Left lobe of liver (tissue), 2 donors: ENCODE data around the gene AZU1. TPM values are rescaled to one million over a fixed set of nuclear protein-coding genes. Genes with fewer than 3 reads are reported as not detected.
"Not testable (repeated sequence)": the region's sequence is repeated elsewhere in the genome, so short reads cannot be mapped to it uniquely, and the experiment has no call there.

Experiments
- ATAC-seq: fragments of 200-7000 bp; cut with Tn5 transposase; one replicate; pipeline ENCODE4 v1.9.1; 2020; ENCODE audit warnings: mild to moderate bottlenecking, moderate library complexity
- DNase-seq: peaks from one replicate; pipeline ENCODE4 v3.0.0-alpha.2; 2020; ENCODE audit warnings: low spot score
- total RNA-seq: library from RNA; stranded (reverse); gene quantifications from one replicate; pipeline ENCODE4 v1.2.1, GENCODE V29; 2021
- donor health status: DM: no; HTN: no; CAD: no; lungs with moderate emphysema.
- donor health status: DM: no; HTN: yes; CAD: no.

The AZU1 gene
- total RNA-seq, 1 donor from 2014 or later: 0.60 TPM

DNA sequence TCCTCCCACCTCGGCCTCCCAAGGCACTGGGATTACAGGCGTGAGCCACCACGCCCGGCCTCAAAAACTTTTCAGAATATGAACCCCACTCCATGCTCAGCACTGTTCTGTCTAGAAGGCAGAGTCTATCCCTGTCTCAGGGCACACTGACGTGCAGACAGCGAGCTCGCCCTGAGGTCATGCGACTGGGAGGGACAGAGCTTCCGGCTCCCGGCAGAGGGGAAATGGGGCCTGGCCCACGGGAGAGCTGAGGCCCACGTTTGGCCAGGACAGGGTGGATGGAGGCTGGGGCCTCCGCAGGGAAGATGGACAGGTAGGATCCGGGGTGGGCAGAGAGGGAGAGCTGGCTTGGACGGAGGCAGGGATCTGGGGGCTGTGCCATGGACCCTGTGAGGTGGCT lies 2.8 kb upstream of the AZU1 start:
- DNase-seq: no peak
- no peak for ATAC-seq

DNA sequence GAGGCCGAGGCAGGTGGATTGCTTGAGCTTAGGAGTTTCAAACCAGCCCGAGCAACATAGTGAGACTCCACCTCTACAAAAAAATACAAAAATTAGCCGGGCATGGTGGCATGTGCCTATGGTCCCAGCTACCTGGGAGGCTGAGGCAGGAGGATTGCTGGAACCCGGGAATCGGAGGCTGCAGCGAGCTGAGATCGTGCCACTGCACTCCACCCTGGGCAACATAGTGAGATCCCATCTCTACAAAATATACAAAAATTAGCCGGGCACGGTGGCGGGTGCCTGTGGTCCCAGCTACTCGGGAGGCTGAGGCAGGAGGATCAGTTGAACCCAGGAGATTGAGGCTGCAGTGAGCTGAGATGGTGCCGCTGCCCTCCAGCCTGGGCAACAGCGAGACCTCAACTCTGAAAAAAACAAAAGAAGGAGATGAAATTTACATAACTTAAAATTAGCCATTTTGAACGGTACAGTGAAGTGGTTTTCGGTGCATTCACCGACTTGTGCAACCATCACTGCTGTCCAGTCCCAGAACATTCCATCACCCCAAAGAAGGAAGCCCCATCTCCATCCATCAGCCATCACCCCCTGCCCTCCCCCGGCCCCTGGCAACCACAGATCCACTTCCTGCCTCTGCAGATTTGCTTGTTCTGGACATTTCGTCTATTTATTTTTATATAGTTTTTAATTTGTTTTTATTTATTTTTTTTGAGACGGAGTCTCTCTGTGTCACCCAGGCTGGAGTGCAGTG lies 1.6 kb upstream of the AZU1 start:
- no peak for DNase-seq
- ATAC-seq: no peak

DNA sequence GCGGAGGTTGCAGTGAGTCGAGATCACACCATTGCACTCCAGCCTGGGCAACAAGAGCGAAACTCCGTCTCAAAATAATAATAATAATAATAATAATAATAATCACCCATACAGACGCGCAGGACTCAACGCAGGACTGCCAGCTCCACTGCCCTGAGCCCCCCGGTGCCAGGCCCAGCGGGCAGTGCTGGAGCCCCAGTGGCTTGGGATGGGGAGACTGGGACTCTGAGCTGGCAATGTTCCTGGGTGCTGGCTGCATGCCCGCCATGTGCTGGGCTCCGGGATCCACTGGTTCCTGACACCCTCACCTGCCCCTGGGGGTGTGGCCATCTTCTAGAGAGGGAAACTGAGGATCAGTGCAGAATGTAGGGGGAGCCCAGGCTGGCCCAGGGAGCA lies 325 bp upstream of the AZU1 start:
- no peak for DNase-seq
- no peak for ATAC-seq

DNA sequence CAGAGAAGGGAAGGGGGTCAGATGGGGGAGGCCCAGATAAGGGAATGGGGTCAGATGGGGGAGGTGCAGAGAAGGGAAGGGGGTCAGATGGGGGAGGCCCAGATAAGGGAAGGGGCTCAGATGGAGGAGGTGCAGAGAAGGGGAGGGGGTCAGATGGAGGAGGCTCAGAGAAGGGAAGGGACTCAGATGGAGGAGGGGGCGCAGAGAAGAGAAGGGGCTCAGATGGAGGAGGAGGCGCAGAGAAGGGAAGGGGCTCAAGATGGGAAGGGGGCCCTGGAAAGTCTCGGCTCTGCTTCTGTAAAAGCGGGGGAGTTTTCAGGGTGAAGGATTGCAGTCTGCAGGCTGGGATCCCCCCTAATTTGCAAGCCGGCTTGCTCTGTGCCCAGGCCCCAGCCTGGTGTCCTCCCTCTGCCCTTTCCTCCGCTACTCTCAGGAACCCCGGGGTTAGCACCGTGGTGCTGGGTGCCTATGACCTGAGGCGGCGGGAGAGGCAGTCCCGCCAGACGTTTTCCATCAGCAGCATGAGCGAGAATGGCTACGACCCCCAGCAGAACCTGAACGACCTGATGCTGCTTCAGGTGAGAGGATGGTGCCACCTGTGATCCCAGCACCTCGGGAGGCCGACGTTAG lies 1.6 kb downstream of the AZU1 start:
- DNase-seq (no peak), ATAC-seq (no peak)

DNA sequence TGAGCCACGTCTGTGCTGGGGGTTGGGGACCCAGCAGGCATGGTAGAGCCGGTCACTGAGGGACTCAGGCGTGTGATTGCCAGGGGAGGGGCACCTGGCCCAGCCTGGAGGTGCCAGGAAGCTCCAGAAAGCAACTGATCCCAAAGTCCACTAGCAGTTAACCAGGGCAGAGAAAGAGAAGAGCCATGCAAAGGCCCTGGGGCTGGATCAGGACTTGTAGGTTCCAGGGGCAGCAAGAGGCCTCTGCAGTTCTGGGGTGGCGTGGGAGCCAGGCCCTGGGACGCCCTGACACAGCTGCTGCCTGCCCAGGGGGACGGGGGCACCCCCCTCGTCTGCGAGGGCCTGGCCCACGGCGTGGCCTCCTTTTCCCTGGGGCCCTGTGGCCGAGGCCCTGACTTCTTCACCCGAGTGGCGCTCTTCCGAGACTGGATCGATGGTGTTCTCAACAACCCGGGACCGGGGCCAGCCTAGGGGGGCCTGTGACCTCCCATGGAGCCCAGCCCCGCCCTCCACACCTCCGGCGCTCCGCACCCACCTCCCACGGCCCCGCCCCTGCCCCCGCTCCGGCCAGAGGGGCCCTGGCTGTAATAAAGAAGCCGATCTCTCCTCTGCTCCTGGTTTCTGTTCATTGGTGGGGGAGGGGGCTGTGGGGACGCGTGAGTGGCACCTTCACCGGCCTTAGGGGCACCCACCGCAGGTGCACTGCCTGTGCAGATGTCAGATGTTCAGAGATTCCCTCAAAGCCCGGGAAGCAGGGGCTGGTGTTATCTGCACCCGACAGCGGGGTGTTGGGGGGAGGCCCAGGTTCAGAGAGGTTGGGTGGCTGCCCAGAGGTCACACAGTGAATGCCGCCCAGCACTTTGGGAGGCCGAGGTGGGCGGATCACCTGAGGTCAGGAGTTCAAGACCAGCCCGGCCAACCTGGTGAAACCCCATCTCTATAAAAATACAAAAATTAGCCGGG lies 4.1 kb downstream of the AZU1 start:
- DNase-seq: no peak
- peak; percentile 67 for ATAC-seq

DNA sequence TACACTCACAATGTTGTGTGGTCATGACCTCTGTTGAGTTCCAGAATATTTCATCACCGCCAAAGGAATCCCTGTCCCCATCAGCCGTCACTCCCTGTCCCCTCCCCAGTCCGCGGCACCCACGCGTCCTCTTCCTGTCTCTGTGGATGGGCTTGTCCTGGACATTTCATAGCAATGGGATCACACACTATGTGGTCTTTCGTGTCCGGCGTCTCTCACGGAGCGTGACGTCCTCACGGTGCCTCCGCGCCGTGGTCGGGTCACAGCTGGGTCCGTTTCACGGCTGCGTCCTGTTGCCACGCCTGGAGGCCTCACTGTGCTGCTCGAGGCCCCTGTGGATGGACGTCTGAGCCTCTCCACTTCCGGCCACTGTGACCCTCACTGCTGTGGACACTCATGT lies 6.6 kb downstream of the AZU1 start:
- ATAC-seq (no peak), DNase-seq (no peak)

DNA sequence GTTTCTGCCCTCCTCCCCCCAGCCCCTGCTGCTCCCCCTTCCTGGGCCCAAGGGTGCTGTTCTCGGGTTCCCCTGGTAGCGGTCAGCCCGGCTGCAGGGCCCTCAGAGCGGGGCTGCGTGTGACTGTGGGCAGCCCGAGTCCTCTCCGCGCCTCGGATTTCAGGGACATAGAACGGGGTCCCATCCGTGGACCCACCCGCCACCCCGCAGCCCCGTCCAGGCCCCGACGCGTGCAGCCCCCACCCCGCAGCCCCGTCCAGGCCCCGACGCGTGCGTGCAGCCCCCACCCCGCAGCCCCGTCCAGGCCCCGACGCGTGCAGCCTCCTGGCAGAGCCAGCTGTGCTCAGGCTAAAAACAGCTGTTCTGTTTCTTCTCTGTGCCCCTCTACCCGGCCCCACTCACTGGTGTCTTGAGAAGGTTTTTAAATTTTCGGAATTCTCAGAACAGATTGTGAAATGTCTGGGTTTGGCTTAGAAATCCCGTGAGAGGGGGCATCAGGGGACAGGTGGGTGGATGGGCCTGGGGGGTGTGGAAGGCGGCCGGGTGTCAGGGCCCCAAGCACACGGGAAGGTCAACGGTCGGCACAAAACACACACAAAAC lies 7.7 kb downstream of the AZU1 start:
- DNase-seq (no peak), ATAC-seq (peak; percentile 42)

DNA sequence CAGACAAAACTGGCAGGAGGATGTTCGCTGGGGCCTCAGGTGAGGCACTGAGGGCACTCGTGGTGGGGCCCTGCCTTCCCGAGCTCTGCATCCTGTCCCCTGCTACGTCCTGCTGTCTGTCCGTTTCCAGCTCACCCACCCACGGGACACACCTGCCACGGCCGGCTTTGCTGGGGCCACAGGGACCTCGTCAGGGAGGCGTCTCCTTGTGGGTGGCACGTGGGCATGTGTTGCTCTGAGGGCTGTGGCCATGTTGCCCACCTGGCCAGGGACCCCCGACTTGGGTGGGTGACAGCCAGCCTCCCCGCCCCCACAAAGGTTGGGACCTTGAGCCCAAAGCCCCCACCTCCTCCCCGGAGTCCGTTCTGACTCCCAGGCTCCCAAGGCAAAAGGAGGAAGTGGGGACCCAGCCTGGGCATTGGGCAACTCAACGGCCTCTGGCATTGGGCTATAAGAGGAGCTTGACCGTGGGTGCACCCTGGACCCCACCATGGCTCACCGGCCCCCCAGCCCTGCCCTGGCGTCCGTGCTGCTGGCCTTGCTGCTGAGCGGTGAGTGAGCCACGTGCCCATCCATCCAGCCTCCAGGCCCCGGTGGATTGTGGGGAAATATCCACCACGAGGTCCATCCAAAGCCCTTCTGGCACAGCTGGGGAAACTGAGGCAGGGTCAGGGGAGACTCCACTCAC lies 13.0 kb downstream of the AZU1 start, which contains the start of gene PRTN3:
Gene PRTN3, plus strand, starts transcription at position 481 of the 688 bp plus-strand sequence. Its CDS starts 10 bp downstream, at position 491.
- no peak for ATAC-seq
- no peak for DNase-seq

DNA sequence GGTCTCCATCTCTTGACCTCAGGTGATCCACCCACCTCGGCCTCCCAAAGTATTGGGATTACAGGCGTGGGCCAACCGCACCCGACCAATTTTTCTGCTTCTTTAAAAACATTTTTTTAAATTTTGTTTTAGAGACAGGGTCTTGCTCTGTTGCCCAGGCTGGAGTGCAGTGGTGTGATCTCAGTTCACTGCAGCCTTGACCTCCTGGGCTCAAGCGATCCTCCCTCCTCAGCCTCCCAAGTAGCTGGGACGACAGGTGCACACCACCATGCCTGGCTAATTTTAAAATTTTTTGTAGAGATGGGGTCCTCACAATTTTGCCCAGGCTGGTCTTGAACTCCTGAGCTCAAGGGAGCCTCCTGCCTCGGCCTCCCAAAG lies 15.2 kb downstream of the AZU1 start:
- not testable (repeated sequence) for DNase-seq, ATAC-seq

DNA sequence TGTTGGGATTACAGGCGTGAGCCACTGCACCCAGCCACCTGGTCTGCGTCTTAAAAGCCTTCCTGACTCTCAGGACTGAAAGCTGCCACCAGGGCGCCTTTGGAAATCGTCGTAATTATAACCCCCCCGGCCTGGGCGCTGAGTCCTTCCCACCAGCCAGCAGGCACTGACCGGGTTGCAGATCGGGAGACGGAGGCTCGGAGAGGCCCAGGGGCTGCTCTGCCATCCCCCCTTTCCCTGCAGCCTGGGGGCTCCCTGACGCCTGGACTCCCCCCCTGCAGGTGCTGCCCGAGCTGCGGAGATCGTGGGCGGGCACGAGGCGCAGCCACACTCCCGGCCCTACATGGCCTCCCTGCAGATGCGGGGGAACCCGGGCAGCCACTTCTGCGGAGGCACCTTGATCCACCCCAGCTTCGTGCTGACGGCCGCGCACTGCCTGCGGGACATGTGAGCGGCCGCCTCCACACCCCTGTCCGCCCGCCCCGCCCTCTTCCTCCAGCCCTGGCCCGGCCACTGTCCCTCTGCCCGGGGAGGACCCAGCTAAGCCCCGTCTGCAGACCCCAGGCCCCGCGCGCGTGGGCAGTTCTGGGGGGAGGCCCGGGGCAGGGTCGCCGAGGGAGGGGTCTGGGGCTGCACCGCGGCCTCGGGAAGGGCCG lies 15.7 kb downstream of the AZU1 start:
- ATAC-seq (peak; percentile 67), DNase-seq (no peak)

DNA sequence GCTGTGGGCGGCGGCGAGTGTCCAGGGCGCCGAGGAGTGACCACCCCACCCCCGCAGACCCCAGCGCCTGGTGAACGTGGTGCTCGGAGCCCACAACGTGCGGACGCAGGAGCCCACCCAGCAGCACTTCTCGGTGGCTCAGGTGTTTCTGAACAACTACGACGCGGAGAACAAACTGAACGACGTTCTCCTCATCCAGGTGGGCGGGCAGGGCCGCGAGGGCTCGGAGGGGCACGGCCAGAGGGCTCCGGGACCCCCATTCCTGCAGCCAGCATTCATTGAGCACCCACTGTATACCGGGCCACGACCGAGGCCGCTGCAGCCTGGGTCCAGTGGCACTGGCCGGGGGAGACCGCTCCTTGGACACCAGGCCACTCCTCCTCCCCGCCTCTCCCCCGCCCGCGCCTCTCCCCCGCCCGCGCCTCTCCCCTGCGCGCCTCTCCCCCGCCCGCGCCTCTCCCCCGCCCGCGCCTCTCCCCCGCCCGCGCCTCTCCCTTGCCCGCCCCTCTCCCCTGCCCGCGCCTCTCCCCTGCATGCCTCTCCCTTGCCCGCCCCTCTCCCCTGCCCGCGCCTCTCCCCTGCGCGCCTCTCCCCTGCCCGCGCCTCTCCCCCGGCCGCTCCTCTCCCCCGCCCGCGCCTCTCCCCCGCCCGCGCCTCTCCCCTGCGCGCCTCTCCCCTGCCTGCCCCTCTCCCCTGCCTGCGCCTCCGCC lies 16.4 kb downstream of the AZU1 start:
- ATAC-seq: peak; percentile 16
- no peak for DNase-seq

DNA sequence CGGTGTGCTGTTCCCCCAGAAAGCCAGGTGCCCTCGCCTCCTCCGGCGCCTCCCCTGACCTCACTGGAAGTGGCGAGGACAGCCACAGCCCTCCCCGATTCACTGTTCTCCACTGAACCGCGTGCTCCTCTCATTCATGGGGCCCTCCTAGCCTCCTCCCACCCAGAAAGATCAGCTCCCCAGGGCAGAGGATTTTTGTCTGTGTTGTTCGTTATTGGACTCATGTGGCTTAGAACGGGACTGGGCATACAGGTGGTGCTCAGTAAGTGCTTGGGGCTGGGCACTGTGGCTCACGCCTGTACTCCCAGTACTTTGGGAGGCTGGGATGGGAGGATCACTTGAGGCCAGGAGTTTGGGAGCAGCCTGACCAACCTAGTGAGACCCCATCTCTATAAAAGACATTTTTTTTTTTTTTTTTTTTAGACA lies 16.9 kb downstream of the AZU1 start:
- DNase-seq (no peak), ATAC-seq (no peak)

DNA sequence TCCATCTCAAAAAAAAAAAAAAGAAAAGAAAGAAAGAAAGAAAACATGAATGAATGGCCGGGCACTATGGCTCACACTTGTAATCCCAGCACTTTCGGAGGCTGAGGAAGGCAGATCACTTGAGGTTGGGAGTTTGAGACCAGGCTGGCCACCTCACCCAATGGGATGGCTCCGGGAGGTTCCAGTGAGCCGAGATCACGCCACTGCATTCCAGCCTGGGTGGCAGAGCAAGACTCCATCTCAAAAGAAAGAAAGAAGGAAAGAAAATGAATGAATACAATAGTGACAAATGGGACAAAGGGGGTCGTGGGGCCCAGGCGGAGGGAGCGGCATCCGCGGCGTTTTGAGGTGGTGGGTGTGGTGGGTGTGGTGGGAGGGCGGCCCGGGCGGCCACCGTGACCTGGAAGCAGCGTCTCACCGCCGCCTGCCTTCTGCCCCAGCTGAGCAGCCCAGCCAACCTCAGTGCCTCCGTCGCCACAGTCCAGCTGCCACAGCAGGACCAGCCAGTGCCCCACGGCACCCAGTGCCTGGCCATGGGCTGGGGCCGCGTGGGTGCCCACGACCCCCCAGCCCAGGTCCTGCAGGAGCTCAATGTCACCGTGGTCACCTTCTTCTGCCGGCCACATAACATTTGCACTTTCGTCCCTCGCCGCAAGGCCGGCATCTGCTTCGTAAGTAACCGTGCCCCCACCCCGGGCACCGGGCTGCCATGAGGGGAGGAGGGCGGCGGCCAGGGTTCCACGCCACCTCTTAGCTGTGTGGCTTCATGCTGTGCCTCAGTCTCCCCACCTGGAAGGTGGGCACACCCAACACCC lies 18.3 kb downstream of the AZU1 start:
- ATAC-seq: no peak
- no peak for DNase-seq

DNA sequence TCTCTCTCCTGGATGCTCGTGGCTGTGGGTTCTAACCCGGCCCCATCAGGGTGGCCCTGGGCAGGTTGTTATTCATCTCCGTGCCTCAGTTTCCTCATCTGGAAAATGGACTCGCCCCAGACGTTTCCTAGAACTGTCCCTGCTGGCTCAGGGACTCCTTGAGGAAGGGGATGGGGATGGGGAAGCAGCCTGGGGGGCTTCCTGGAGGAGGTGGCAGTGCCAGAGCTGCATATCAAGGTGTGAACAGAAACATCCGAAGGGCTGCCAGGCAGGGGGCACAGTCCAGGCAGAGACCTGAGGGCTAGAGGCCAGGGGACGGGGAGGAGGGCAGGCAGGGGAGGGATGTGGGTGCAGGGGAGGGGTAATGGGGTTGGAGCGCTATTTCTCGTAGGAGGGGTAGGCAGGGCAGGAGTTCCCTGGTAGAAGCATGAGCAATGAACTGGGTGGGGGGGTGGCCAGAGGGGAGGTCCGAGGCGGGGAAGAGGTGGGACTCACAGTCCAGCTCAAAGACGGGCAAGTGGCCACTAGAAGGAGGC lies 20.8 kb downstream of the AZU1 start:
- ATAC-seq (no peak), DNase-seq (no peak)

DNA sequence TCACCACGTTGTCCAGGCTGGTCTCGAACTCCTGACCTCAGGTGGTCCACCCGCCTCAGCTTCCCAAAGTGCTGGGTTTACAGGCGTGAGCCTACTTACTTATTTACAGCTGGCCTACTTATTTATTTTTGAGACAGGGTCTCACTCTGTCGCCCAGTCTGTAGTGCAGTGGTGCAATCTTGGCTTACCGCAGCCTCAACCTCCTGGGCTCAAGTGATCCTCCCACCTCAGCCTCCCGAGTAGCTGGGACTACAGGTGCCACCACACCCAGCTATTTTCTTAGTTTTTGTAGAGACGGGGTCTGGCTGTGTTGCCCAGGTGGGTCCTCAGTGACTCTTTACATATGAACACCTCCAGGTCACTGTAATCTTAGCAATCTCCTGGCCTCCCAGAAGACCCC lies 21.6 kb downstream of the AZU1 start:
- DNase-seq, ATAC-seq: not testable (repeated sequence)

DNA sequence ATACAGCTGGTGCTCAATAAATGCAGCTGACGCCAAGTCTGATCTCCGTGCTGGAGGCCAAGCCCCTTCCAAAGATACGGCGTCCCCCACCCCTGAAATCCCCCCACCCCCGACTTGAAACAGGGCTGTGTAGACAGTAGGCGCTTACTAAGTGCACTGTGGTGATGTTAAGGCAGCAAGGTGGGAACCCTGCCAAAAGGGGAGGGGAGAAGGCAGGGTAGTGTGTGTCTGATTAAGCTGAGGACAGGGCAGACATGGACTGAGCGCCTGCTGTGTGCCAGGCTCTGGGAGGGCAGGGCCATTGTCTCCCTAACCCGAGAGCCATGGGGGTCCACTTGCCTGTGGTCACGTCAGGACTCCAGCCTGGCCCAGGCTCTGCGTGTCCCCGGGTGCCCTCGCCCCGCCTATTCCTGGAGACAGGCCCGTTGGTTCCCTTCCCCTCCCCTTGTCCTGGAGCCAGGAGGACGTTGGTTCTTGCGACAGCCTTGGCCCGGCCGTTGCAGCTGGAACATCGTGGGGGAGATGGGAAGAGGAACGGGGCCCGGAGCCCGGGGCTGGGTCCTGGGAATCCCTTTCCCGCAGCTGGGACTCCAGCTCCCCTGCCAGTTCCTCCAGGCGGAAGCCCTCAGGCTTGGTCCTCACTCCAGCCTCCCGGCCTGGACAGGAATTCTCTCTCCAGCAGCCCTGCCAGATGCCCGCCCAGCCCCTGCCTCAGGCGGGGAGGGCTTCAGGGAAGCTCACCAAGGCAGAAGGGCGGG lies 22.8 kb downstream of the AZU1 start:
- ATAC-seq: peak; percentile 97
- peak; percentile 91 for DNase-seq

DNA sequence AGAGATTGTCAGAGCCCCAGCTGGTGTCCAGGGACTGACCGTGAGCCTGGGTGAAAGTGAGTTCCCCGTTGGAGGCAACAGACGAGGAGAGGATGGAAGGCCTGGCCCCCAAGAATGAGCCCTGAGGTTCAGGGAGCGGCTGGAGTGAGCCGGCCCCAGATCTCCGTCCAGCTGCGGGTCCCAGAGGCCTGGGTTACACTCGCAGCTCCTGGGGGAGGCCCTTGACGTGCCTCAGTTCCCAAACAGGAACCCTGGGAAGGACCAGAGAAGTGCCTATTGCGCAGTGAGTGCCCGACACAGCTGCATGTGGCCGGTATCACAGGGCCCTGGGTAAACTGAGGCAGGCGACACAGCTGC lies 23.3 kb downstream of the AZU1 start:
- ATAC-seq (no peak), DNase-seq (peak; percentile 49)
